ENCODE data around the gene NUPR2. TPM values are rescaled to one million over a fixed set of nuclear protein-coding genes. Genes with fewer than 3 reads are reported as not detected.
"Not testable (repeated sequence)": the region's sequence is repeated elsewhere in the genome, so short reads cannot be mapped to it uniquely, and the experiment has no call there.

NUPR2 gene
- total RNA-seq, 2 experiments from 2014 or later = not detected

- peaks cover 36% of the 10 kb centered on the region for H3K36me3 Mint-ChIP-seq
- not testable (repeated sequence) for H3K27ac Mint-ChIP-seq, H3K9me3 Mint-ChIP-seq, H3K27me3 Mint-ChIP-seq, H3K4me3 Mint-ChIP-seq, DNase-seq
- H3K4me1 Mint-ChIP-seq = peaks cover 22% of the 10 kb centered on the region
Observed at GRCh38 chr7:56066376-56066775, 49.8 kb downstream of the NUPR2 start.

Other genes with a start within 250 kb of the NUPR2 start
- 1 to 10 TPM; 1.4 to 2.0 TPM for gene ZNF713, start 229.0 kb downstream of the NUPR2 start, total RNA-seq
- gene MRPS17, start 164.5 kb downstream of the NUPR2 start, total RNA-seq = 10 to 100 TPM; 40.0 to 40.2 TPM
- 10 to 100 TPM; 47.0 to 47.2 TPM for gene NIPSNAP2, start 151.8 kb downstream of the NUPR2 start, total RNA-seq
- 10 to 100 TPM; 36.3 to 38.3 TPM for gene PSPH, start 65.0 kb downstream of the NUPR2 start, total RNA-seq
- gene CCT6A, start 64.7 kb downstream of the NUPR2 start, total RNA-seq = 100 to 1,000 TPM; 340 TPM
- 100 to 1,000 TPM; 124 to 129 TPM for gene SUMF2, start 52.1 kb downstream of the NUPR2 start, total RNA-seq
- 1 to 10 TPM; 1.1 to 1.3 TPM for gene PHKG1, start 23.5 kb downstream of the NUPR2 start, total RNA-seq
- 100 to 1,000 TPM; 690 to 696 TPM for gene CHCHD2, start 9.9 kb downstream of the NUPR2 start, total RNA-seq

Measured in activated naive CD8-positive, alpha-beta T cell treated with anti-CD3 and anti-CD28 coated beads for 36 hours (primary cell).